A549 (cell line): ENCODE results near the gene TDRD12. TPM values are rescaled to one million over a fixed set of nuclear protein-coding genes. Genes with fewer than 3 reads are reported as not detected.

Source experiments
- ATAC-seq, 2 experiments: fragments of 200-7000 bp in 1 of 2; fragments of >200 bp in 1 of 2; cut with Nextera tagmentation in 1 of 2; cut with Tn5 transposase in 1 of 2; 3 replicates each; pipeline versions ENCODE4 v1.8.0 to v1.9.1; 2018 to 2020; ENCODE audit warnings: mild to moderate bottlenecking in 1 of 2, moderate library complexity in 1 of 2
- CTCF ChIA-PET: fragments of 300-600 bp; sonication (Branson Sonifier 250); formaldehyde crosslinking; extraction: SDS; loops from one replicate; lab custom pipeline; 2021; ENCODE audit warnings: antibody characterized with exemption, inconsistent platforms; lab: Yijun Ruan, JAX
- POLR2A ChIA-PET: fragments of 350-600 bp; formaldehyde crosslinking; extraction: SDS; loops from one replicate; lab custom pipeline; 2021; ENCODE audit warnings: antibody characterized with exemption, inconsistent platforms; lab: Yijun Ruan, JAX
- DNase-seq, 2 experiments: peaks; one replicate each; pipeline versions ENCODE4 v3.0.0 to v3.0.0-alpha.2; 2011 to 2016; ENCODE audit warnings: low read depth in 1 of 2, low spot score in 1 of 2
- FAIRE-seq: peaks from 2 replicates; lab custom pipeline; 2011; peaks lifted over from hg19 to GRCh38; lab: Jason Lieb, UNC
- H3K27ac ChIP-seq, 2 experiments: fragments of >200 bp; sonication (Bioruptor Twin); formaldehyde crosslinking; 3 replicates each; pipeline ENCODE4 v1.5.1; 2016 to 2017
- H3K4me1 ChIP-seq: fragments of >200 bp; sonication (Bioruptor Twin); formaldehyde crosslinking; 3 replicates; pipeline ENCODE4 v1.6.1; 2016
- H3K4me2 ChIP-seq: fragments of >200 bp; sonication (Bioruptor Twin); formaldehyde crosslinking; 3 replicates; pipeline ENCODE4 v1.6.1; 2016
- H3K4me3 ChIP-seq: fragments of >200 bp; sonication (Bioruptor Twin); formaldehyde crosslinking; 3 replicates; pipeline ENCODE4 v1.5.1; 2016
- H3K9me3 ChIP-seq: fragments of >200 bp; sonication (Bioruptor Twin); formaldehyde crosslinking; 3 replicates; pipeline ENCODE4 v1.6.1; 2016
- ATOH8 ChIP-seq: fragments of 250-450 bp; sonication (Bioruptor Pico); IDR thresholded peaks from 2 replicates; pipeline ENCODE4 v1.5.0; 2020; ENCODE audit warnings: low read depth, mild to moderate bottlenecking, moderate library complexity
- CEBPB ChIP-seq, 2 experiments: fragments of >200 bp in 1 of 2; sonication (Bioruptor Twin) in 1 of 2; formaldehyde crosslinking in 1 of 2; IDR thresholded peaks; 2 replicates each; pipeline ENCODE4 v1.6.1; 2012 to 2016
- CHD2 ChIP-seq: fragments of 150-350 bp; IDR thresholded peaks from 2 replicates; pipeline ENCODE4 v1.6.1; 2014; ENCODE audit warnings: low read length; ENCODE audit not compliant: partially characterized antibody
- CHD4 ChIP-seq: fragments of 200-600 bp; sonication (generic); IDR thresholded peaks from 2 replicates; pipeline ENCODE4 v1.6.1; 2016; ENCODE audit warnings: antibody characterized with exemption, mild to moderate bottlenecking, borderline replicate concordance
- E2F6 ChIP-seq: IDR thresholded peaks from 2 replicates; pipeline ENCODE4 v1.6.1; 2012; ENCODE audit warnings: low read depth, borderline replicate concordance
- FOSL2 ChIP-seq, 2 experiments: fragments of 450-650 bp in 1 of 2; fragments of >200 bp in 1 of 2; sonication (Bioruptor Twin) in 1 of 2; formaldehyde crosslinking; IDR thresholded peaks; 2 replicates each; pipeline versions ENCODE4 v1.5.0 to v1.6.1; 2016 to 2020; ENCODE audit warnings: mild to moderate bottlenecking in 1 of 2, moderate library complexity in 1 of 2
- GATA3 ChIP-seq: IDR thresholded peaks from 2 replicates; pipeline ENCODE4 v1.6.1; 2012; ENCODE audit warnings: borderline replicate concordance
- HDAC2 ChIP-seq: fragments of 200-600 bp; sonication (generic); IDR thresholded peaks from 2 replicates; pipeline ENCODE4 v1.6.1; 2016
- HOXB13 ChIP-seq: fragments of 250-450 bp; sonication (Bioruptor Pico); IDR thresholded peaks from 2 replicates; pipeline ENCODE4 v1.5.0; 2020; ENCODE audit warnings: low read depth, mild to moderate bottlenecking, moderate library complexity
- JUN ChIP-seq, 2 experiments: fragments of >200 bp; sonication (Bioruptor Twin); formaldehyde crosslinking; IDR thresholded peaks; 2 replicates in 1 of 2; 3 replicates in 1 of 2; pipeline ENCODE4 v1.6.1; 2016 to 2017
- KDM1A ChIP-seq: fragments of 200-600 bp; sonication (generic); IDR thresholded peaks from 2 replicates; pipeline ENCODE4 v1.6.1; 2016; ENCODE audit warnings: low read depth, mild to moderate bottlenecking
- MAX ChIP-seq: IDR thresholded peaks from 2 replicates; pipeline ENCODE4 v1.6.1; 2012
- MYC ChIP-seq: IDR thresholded peaks from 2 replicates; pipeline ENCODE4 v1.6.1; 2012; ENCODE audit warnings: mild to moderate bottlenecking, inconsistent platforms, low read length, improper control_type of control experiment, borderline replicate concordance
- PBX3 ChIP-seq: IDR thresholded peaks from 2 replicates; pipeline ENCODE4 v1.6.1; 2012
- PHF8 ChIP-seq: fragments of 200-600 bp; sonication (generic); IDR thresholded peaks from 2 replicates; pipeline ENCODE4 v1.6.1; 2016; ENCODE audit warnings: low read depth, mild to moderate bottlenecking, antibody characterized with exemption, moderate library complexity, borderline replicate concordance
- RAD21 ChIP-seq, 2 experiments: fragments of >200 bp in 1 of 2; sonication (Bioruptor Twin) in 1 of 2; formaldehyde crosslinking in 1 of 2; IDR thresholded peaks in 1 of 2; conservative IDR thresholded peaks in 1 of 2; 2 replicates in 1 of 2; 3 replicates in 1 of 2; pipeline ENCODE4 v1.6.1; 2012 to 2018; ENCODE audit warnings: inconsistent platforms in 1 of 2
- RARB ChIP-seq: fragments of 250-450 bp; sonication (Bioruptor Pico); IDR thresholded peaks from 2 replicates; pipeline ENCODE4 v1.8.0; 2021; ENCODE audit warnings: mild to moderate bottlenecking, moderate library complexity
- RNF2 ChIP-seq: fragments of 200-600 bp; sonication (generic); IDR thresholded peaks from 2 replicates; pipeline ENCODE4 v1.6.1; 2016; ENCODE audit warnings: low read depth, mild to moderate bottlenecking, antibody characterized with exemption, moderate library complexity, borderline replicate concordance
- SMC3 ChIP-seq: fragments of >200 bp; sonication (Bioruptor Twin); formaldehyde crosslinking; IDR thresholded peaks from 3 replicates; pipeline ENCODE4 v1.6.1; 2018; ENCODE audit warnings: inconsistent platforms
- TP53 ChIP-seq: fragments of 250-450 bp; sonication (Bioruptor Pico); IDR thresholded peaks from 2 replicates; pipeline ENCODE4 v1.5.0; 2021; ENCODE audit warnings: mild to moderate bottlenecking, moderate library complexity
- ZNF302 ChIP-seq: fragments of 250-450 bp; sonication (Bioruptor Pico); IDR thresholded peaks from 2 replicates; pipeline ENCODE4 v1.9.0; 2021; ENCODE audit warnings: inconsistent platforms, mild to moderate bottlenecking, moderate library complexity
- WGBS: methylation state at CpG from one replicate; pipeline ENCODE4 v1.1.6; 2017; ENCODE audit errors: missing lambda C conversion rate; 5-methylcytosine and 5-hydroxymethylcytosine counted together
- polyA plus RNA-seq, 4 experiments: library from polyadenylated mRNA; depleted of rRNA in 3 of 4; stranded (reverse); fragments of >200 nt; fragmentation: RNase III in 1 of 4; extraction: RNeasy Plus Mini Kit Qiagen cat#74134 plus additional on column Dnase treatment in 1 of 4; gene quantifications; 2 replicates in 3 of 4; 3 replicates in 1 of 4; pipeline ENCODE4 v1.2.3, GENCODE V29; 2011 to 2017
- TF ChIP-seq, protein P1 (sequence below): fragments of >200 bp; sonication (Bioruptor Twin); formaldehyde crosslinking; IDR thresholded peaks from 3 replicates; pipeline ENCODE4 v1.6.1; 2016
- TF ChIP-seq, protein P2 (sequence below): fragments of 450-650 bp; IDR thresholded peaks from 2 replicates; pipeline ENCODE4 v1.6.1; 2014; ENCODE audit warnings: antibody characterized with exemption

Gene TDRD12
- polyA plus RNA-seq, 2 of the 4 experiments (the other 2 are of a cell fraction): 0.19 to 0.53 TPM

DNA sequence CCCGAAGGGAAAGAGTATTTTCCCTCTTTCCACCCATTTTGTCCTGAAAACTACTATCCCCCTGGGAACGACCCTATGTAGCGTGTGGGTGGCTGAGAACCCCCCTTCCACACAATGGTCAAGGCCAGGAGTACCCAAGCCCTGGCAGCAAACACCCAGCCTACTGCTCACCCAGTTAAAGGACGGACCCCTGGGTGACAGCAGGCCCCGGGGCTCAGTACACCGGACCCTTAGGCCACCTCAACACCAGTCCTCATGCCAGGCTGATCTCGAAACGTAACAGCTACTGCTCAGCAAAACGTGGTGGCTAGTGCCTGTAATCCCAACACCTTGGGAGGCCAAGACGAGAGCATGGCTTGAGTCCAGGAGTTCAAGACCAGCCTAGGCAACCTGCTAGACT lies 46.0 kb upstream of the TDRD12 start:
- DNase-seq (no peak), FAIRE-seq (no peak), ATAC-seq (no peak)
- no peak for TF ChIP-seq HDAC2
- no peak for TF ChIP-seq RAD21 (conservative IDR thresholded peaks at IDR 0.05 in 1 of 2, IDR thresholded peaks at IDR 0.05 in 1 of 2)
- TF ChIP-seq, protein P1, sequence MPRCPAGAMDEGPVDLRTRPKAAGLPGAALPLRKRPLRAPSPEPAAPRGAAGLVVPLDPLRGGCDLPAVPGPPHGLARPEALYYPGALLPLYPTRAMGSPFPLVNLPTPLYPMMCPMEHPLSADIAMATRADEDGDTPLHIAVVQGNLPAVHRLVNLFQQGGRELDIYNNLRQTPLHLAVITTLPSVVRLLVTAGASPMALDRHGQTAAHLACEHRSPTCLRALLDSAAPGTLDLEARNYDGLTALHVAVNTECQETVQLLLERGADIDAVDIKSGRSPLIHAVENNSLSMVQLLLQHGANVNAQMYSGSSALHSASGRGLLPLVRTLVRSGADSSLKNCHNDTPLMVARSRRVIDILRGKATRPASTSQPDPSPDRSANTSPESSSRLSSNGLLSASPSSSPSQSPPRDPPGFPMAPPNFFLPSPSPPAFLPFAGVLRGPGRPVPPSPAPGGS: no peak
- no peak for TF ChIP-seq CHD2
- TF ChIP-seq PBX3: no peak
- TF ChIP-seq E2F6: no peak
- TF ChIP-seq, protein P2, sequence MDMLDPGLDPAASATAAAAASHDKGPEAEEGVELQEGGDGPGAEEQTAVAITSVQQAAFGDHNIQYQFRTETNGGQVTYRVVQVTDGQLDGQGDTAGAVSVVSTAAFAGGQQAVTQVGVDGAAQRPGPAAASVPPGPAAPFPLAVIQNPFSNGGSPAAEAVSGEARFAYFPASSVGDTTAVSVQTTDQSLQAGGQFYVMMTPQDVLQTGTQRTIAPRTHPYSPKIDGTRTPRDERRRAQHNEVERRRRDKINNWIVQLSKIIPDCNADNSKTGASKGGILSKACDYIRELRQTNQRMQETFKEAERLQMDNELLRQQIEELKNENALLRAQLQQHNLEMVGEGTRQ: no peak
- TF ChIP-seq RARB (CRISPR knock-in tag): no peak
- TF ChIP-seq SMC3: no peak
- no peak for TF ChIP-seq RNF2
- no peak for TF ChIP-seq JUN (IDR thresholded peaks at IDR 0.05)
- TF ChIP-seq ZNF302 (CRISPR knock-in tag): no peak
- no peak for TF ChIP-seq FOSL2 (IDR thresholded peaks at IDR 0.05)
- TF ChIP-seq FOSL2 (CRISPR knock-in tag; IDR thresholded peaks at IDR 0.05): no peak
- no peak for TF ChIP-seq KDM1A
- no peak for TF ChIP-seq MAX
- Histone ChIP-seq H3K4me1 (peaks cover 25% of the 10 kb centered on the region), H3K9me3 (no peaks in the 10 kb centered on the region; the same call in 2 of the 3 replicates), H3K4me2 (peak overlapping the region; percentile 85), H3K27ac (no peak overlapping the region), H3K4me3 (no peak overlapping the region; the same call in 2 of the 3 replicates)
- POLR2A ChIA-PET: interaction anchor here (1.2 kb wide), 1 partner anchor 18 kb away, joined by 3 read pairs; the partner anchor contains the start of gene NUDT19
- CTCF ChIA-PET: interaction anchor here (0.7 to 1.4 kb wide), 6 partner anchors 13 to 445 kb away, joined by 3 to 5 read pairs (median 3); partner anchors contain the start of gene NUDT19
- WGBS: 89% methylated on average over 10 of the region's 10 CpGs

DNA sequence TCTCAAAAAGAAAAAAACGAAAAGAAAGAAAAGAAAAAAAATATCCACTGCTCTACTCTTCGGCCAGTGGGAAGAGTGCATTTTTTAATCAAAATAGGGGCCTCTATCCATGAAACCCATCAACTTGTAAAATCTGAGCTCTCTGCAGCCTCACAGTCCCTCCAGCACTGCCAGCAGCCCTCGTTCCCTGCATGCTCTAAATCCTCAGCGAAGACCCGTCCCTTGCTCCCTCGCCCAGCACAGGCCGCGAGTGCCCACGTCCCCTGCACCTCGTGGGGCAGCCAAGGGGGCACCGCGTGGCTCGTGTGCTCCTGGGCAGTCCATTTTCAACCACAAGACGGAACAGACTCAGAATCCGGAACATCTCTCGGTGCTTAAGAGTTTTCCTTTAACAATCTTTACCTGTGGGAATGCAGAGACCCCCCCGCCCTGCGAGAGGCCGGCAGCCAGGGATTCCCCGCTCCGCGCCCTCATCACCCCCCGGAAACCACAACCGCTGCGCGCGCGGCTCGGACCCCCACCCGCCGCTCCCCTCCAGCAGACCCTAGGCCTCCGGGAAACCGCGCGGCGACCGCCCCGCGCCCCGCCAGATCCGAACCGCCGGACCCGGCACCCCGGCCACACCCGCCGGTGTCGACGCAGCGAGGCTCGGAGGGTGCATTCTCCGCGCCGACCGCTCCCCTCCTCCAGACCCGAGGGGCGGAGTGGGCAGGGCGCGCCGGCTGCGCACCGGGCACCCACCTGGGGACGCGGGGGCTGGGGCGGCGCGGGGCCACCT lies 45.2 kb upstream of the TDRD12 start:
- peak overlapping the region; percentile 85 for H3K4me2 ChIP-seq
- POLR2A ChIA-PET: interaction anchor here (0.5 to 2.2 kb wide), 8 partner anchors 12 to 503 kb away, joined by 3 to 24 read pairs (median 4); partner anchors contain the start of genes DPY19L3, NUDT19, PDCD5 and RHPN2
- no peak for DNase-seq
- TF ChIP-seq E2F6: peak; percentile 53; the same call in 1 of the 2 replicates
- TF ChIP-seq HOXB13 (CRISPR knock-in tag): peak; percentile 10; the same call in 1 of the 2 replicates
- peak; percentile 36; the same call in 1 of the 2 replicates for TF ChIP-seq ATOH8 (CRISPR knock-in tag)
- peak; percentile 73 for TF ChIP-seq MAX
- TF ChIP-seq GATA3: no peak
- TF ChIP-seq, protein P2: no peak
- TF ChIP-seq CEBPB (IDR thresholded peaks at IDR 0.05): no peak
- 0 out of 2 replicates have a peak, but pooled peaks have one; percentile 60 for TF ChIP-seq PHF8
- TF ChIP-seq SMC3: 0 out of 3 replicates have a peak, but pooled peaks have one; percentile 15
- TF ChIP-seq CHD4: no peak
- TF ChIP-seq MYC: 0 out of 2 replicates have a peak, but pooled peaks have one; percentile 9
- TF ChIP-seq, protein P1: no peak
- TF ChIP-seq TP53 (CRISPR knock-in tag): 0 out of 2 replicates have a peak, but pooled peaks have one; percentile 52
- peak; percentile 19; the same call in 1 of the 2 replicates for TF ChIP-seq RNF2
- no peak for TF ChIP-seq RARB (CRISPR knock-in tag)
- TF ChIP-seq, all 56 proteins: peak for 9
- CTCF ChIA-PET: interaction anchor here (0.7 to 1.4 kb wide), 9 partner anchors 14 to 510 kb away, joined by 3 to 5 read pairs (median 3); partner anchors contain the start of gene NUDT19
- peak in 1 of 2 experiments; percentile 26; a peak in 2 of 6 replicates for ATAC-seq
- WGBS: 4% methylated on average over 38 of the region's 67 CpGs
- Histone ChIP-seq H3K4me1 (peaks cover 24% of the 10 kb centered on the region), H3K27ac (peak overlapping the region; percentile 82 to 88), H3K9me3 (no peaks in the 10 kb centered on the region; the same call in 2 of the 3 replicates), H3K4me3 (peak overlapping the region; percentile 84)
- FAIRE-seq: no peak
